GM12874 (cell line): ENCODE results near the gene ACOX1.

Experiments used
- CTCF ChIP-seq: IDR thresholded peaks from 2 replicates; pipeline ENCODE4 v1.5.1; 2011; ENCODE audit warnings: low read depth, mild to moderate bottlenecking, control low read depth, low read length, moderate library complexity; ENCODE audit not compliant: insufficient read depth

The ACOX1 gene

GRCh38 chr17:75904749-75905521 lies 74.0 kb downstream of the ACOX1 start, which contains the start of gene MRPL38:
Gene MRPL38 (minus strand): TSS chr17:75904884. CDS start chr17:75904875, 9 bp downstream.
- TF ChIP-seq CTCF: peak; percentile 94

- no peak for TF ChIP-seq CTCF
Measured at GRCh38 chr17:75902406-75902805, 76.6 kb downstream of the ACOX1 start.

- no peak for TF ChIP-seq CTCF
Measured at GRCh38 chr17:75901727-75902126, 77.2 kb downstream of the ACOX1 start.

GRCh38 chr17:75900691-75901533 lies 78.1 kb downstream of the ACOX1 start:
- no peak for TF ChIP-seq CTCF

- TF ChIP-seq CTCF: no peak
Measured at GRCh38 chr17:75899767-75900468, 79.0 kb downstream of the ACOX1 start.

- no peak for TF ChIP-seq CTCF
Measured at GRCh38 chr17:75899353-75899752, 79.6 kb downstream of the ACOX1 start.

GRCh38 chr17:75898791-75899190 lies 80.2 kb downstream of the ACOX1 start:
- no peak for TF ChIP-seq CTCF
